K562 (cell line): ENCODE data around the gene FAM117B. TPM values are rescaled to one million over a fixed set of nuclear protein-coding genes. Genes with fewer than 3 reads are reported as not detected.

ENCODE experiments used
- ATAC-seq: fragments of 200-7000 bp; cut with Tn5 transposase; 3 replicates; pipeline ENCODE4 v1.9.1; 2020; ENCODE audit warnings: moderate library complexity
- BruUV-seq: library from RNA; stranded (reverse); fragments of 400-500 nt; replicated peaks from 2 replicates; lab custom pipeline; 2021; lab: Mats Ljungman, UMichigan
- CTCF ChIA-PET: fragments of 300-600 bp; formaldehyde crosslinking; extraction: SDS; loops from one replicate; lab custom pipeline; 2021; ENCODE audit warnings: low intra/inter-chr PET ratio; lab: Yijun Ruan, JAX
- POLR2A ChIA-PET: fragments of 300-600, 350-650 bp; sonication (Branson Sonifier 250); formaldehyde crosslinking; extraction: SDS; loops from one replicate; lab custom pipeline; 2021; ENCODE audit warnings: antibody characterized with exemption, inconsistent platforms; lab: Yijun Ruan, JAX
- DNase-seq, 4 experiments: peaks; one replicate each; pipeline versions ENCODE4 v3.0.0 to v3.0.0-alpha.2; 2011 to 2018; ENCODE audit warnings: low spot score in 3 of 4, mixed read lengths in 3 of 4; ENCODE audit errors: extremely low read depth in 1 of 4
- FAIRE-seq: peaks from 2 replicates; lab custom pipeline; 2011; peaks lifted over from hg19 to GRCh38; lab: Jason Lieb, UNC
- H2AFZ ChIP-seq: 2 replicates; pipeline ENCODE4 v1.6.0; 2011; ENCODE audit warnings: low read depth, low read length, control low read depth, inconsistent platforms
- H3K27ac ChIP-seq: fragments of 200-600 bp; 3 replicates; pipeline ENCODE4 v1.8.0; 2011; ENCODE audit warnings: low read depth, mild to moderate bottlenecking, control low read depth, inconsistent platforms, low read length, moderate library complexity, mixed read lengths; ENCODE audit errors: extremely low read depth
- H3K27me3 ChIP-seq, 2 experiments: fragments of 300-600 bp in 1 of 2; 2 replicates in 1 of 2; 3 replicates in 1 of 2; pipeline versions ENCODE4 v1.6.0 to v1.8.0; 2011; ENCODE audit warnings: inconsistent platforms in 2 of 2, low read length in 2 of 2, mild to moderate bottlenecking in 1 of 2, mixed read lengths in 1 of 2, moderate library complexity in 1 of 2; ENCODE audit not compliant: control insufficient read depth in 2 of 2, insufficient read depth in 2 of 2
- H3K36me3 ChIP-seq: fragments of 300-600 bp; 3 replicates; pipeline ENCODE4 v1.8.0; 2011; ENCODE audit warnings: mild to moderate bottlenecking, low read length, inconsistent platforms; ENCODE audit not compliant: control insufficient read depth, insufficient read depth
- H3K4me1 ChIP-seq, 2 experiments: fragments of 200-600 bp in 1 of 2; replicated peaks in 1 of 2; 2 replicates in 1 of 2; 3 replicates in 1 of 2; pipeline versions ENCODE4 v1.5.1 to v1.8.0; 2011; ENCODE audit warnings: inconsistent platforms in 2 of 2, low read length in 2 of 2, mild to moderate bottlenecking in 1 of 2, mixed read lengths in 1 of 2, moderate library complexity in 1 of 2; ENCODE audit not compliant: control insufficient read depth in 2 of 2, insufficient read depth in 2 of 2
- H3K4me2 ChIP-seq: 2 replicates; pipeline ENCODE4 v1.6.1; 2011; ENCODE audit warnings: low read length, control low read depth, inconsistent platforms, mixed read lengths; ENCODE audit not compliant: insufficient read depth
- H3K4me3 ChIP-seq: fragments of 200-600 bp; sonication (generic), shearing (Covaris generic); 2 replicates; pipeline ENCODE4 v1.5.1; 2016; ENCODE audit warnings: control low read depth, inconsistent platforms
- H3K79me2 ChIP-seq: fragments of 200-600 bp; 3 replicates; pipeline ENCODE4 v1.8.0; 2011; ENCODE audit warnings: low read length, inconsistent platforms; ENCODE audit not compliant: control insufficient read depth, insufficient read depth
- H3K9ac ChIP-seq, 2 experiments: 2 replicates each; pipeline versions ENCODE4 v1.6.0 to v1.6.1; 2011; ENCODE audit warnings: low read depth in 2 of 2, low read length in 2 of 2, control low read depth in 1 of 2, inconsistent platforms in 1 of 2, mild to moderate bottlenecking in 1 of 2, mixed read lengths in 1 of 2; ENCODE audit not compliant: insufficient read depth in 1 of 2
- H3K9me1 ChIP-seq: one replicate; pipeline ENCODE4 v1.6.0; 2011; ENCODE audit warnings: inconsistent platforms, mild to moderate bottlenecking, low read length, moderate library complexity; ENCODE audit not compliant: control insufficient read depth, insufficient read depth
- H3K9me3 ChIP-seq: replicated peaks from 2 replicates; pipeline ENCODE4 v1.5.1; 2011; ENCODE audit warnings: low read depth, low read length, inconsistent platforms; ENCODE audit not compliant: control insufficient read depth, insufficient read depth
- H4K20me1 ChIP-seq: replicated peaks from 2 replicates; pipeline ENCODE4 v1.6.1; 2011; ENCODE audit warnings: low read length, inconsistent platforms, mixed read lengths; ENCODE audit not compliant: control insufficient read depth, insufficient read depth
- CBFA2T3 ChIP-seq: fragments of 450-650 bp; IDR thresholded peaks from 2 replicates; pipeline ENCODE4 v1.6.1; 2017
- E2F3 ChIP-seq: fragments of 250-450 bp; sonication (Bioruptor Pico); IDR thresholded peaks from 2 replicates; pipeline ENCODE4 v1.4.0; 2020; ENCODE audit warnings: mild to moderate bottlenecking
- HBP1 ChIP-seq: fragments of 450-650 bp; formaldehyde crosslinking; IDR thresholded peaks from 2 replicates; pipeline ENCODE4 v1.4.0; 2022; ENCODE audit warnings: missing genetic modification characterization
- KDM4B ChIP-seq, 2 experiments: fragments of 450-650 bp in 1 of 2; sonication (generic) in 1 of 2; IDR thresholded peaks; 2 replicates each; pipeline ENCODE4 v1.6.1; 2016 to 2017; ENCODE audit warnings: borderline replicate concordance in 2 of 2, antibody characterized with exemption in 1 of 2, low read depth in 1 of 2, mild to moderate bottlenecking in 1 of 2
- KLF10 ChIP-seq: fragments of 250-450 bp; sonication (Bioruptor Pico); IDR thresholded peaks from 2 replicates; pipeline ENCODE4 v1.6.1; 2021; ENCODE audit warnings: matching md5 sums
- MECOM ChIP-seq: fragments of 250-450 bp; sonication (Bioruptor Pico); IDR thresholded peaks from 2 replicates; pipeline ENCODE4 v1.8.0; 2022; ENCODE audit warnings: inconsistent platforms
- NCOR1 ChIP-seq: fragments of 450-650 bp; IDR thresholded peaks from 2 replicates; pipeline ENCODE4 v1.6.1; 2016; ENCODE audit warnings: mild to moderate bottlenecking, moderate library complexity
- PBX2 ChIP-seq, 2 experiments: IDR thresholded peaks in 1 of 2; conservative IDR thresholded peaks in 1 of 2; 2 replicates each; pipeline ENCODE4 v1.6.1; 2016; ENCODE audit warnings: low read depth in 2 of 2, mild to moderate bottlenecking in 1 of 2, missing compliant biosample characterization in 1 of 2, missing genetic modification characterization in 1 of 2, moderate library complexity in 1 of 2
- PHF8 ChIP-seq: fragments of 200-600 bp; sonication (generic); IDR thresholded peaks from 2 replicates; pipeline ENCODE4 v1.6.1; 2012; ENCODE audit warnings: mixed run types, mild to moderate bottlenecking, inconsistent platforms, low read length, moderate library complexity, borderline replicate concordance
- RAD51 ChIP-seq: fragments of 450-650 bp; IDR thresholded peaks from 2 replicates; pipeline ENCODE4 v1.7.1; 2016; ENCODE audit warnings: low read depth, mild to moderate bottlenecking, borderline replicate concordance
- SMARCB1 ChIP-seq: IDR thresholded peaks from 2 replicates; pipeline ENCODE4 v1.6.1; 2011; ENCODE audit warnings: improper control_type of control experiment, low read depth; ENCODE audit not compliant: insufficient read length
- SMARCC2 ChIP-seq: fragments of 450-650 bp; IDR thresholded peaks from 2 replicates; pipeline ENCODE4 v1.6.1; 2017; ENCODE audit warnings: antibody characterized with exemption, moderate library complexity, mild to moderate bottlenecking, low read depth
- SMC3 ChIP-seq: conservative IDR thresholded peaks from 2 replicates; pipeline ENCODE4 v1.6.1; 2011; ENCODE audit warnings: low read depth, low read length, improper control_type of control experiment; ENCODE audit not compliant: insufficient read depth
- STAG1 ChIP-seq: sonication (generic); formaldehyde crosslinking; IDR thresholded peaks from 2 replicates; pipeline ENCODE4 v1.5.0; 2020; ENCODE audit warnings: missing genetic modification reagents, borderline replicate concordance
- ZFPM2 ChIP-seq: fragments of 250-450 bp; sonication (Bioruptor Pico); IDR thresholded peaks from 2 replicates; pipeline ENCODE4 v1.5.1; 2022; ENCODE audit warnings: mild to moderate bottlenecking
- ZNF75A ChIP-seq: fragments of 450-650 bp; formaldehyde crosslinking; IDR thresholded peaks from 2 replicates; pipeline ENCODE4 v1.4.0; 2020; ENCODE audit warnings: mild to moderate bottlenecking
- WGBS: fragments of 100-300 bp; shearing (Covaris generic); methylation state at CpG from one replicate; pipeline ENCODE4 v1.1.6; 2016; ENCODE audit warnings: low coverage, mixed read lengths; ENCODE audit not compliant: insufficient coverage; ENCODE audit errors: missing lambda C conversion rate; 5-methylcytosine and 5-hydroxymethylcytosine counted together
- in situ Hi-C: fragments of 300-500 bp; cut with MboI; formaldehyde crosslinking; loops from 4 replicates; pipeline ENCODE4 v1.15.0; 2018; ENCODE audit warnings: inconsistent platforms, mixed read lengths
- intact Hi-C: fragments of 100-400 bp; cut with micrococcal nuclease; formaldehyde crosslinking; loops from 2 replicates; pipeline ENCODE4 v1.14.2; 2022
- polyA plus RNA-seq, 8 experiments: library from polyadenylated mRNA; depleted of rRNA in 4 of 8; stranded (reverse) in 5 of 8; unstranded in 3 of 8; fragments of >200 nt; fragmentation: Nextera tagmentation in 2 of 8; fragmentation: Illumina TruSeq in 1 of 8; extraction: Ambion mirVana in 2 of 8; extraction: Trizol in 1 of 8; gene quantifications; 2 replicates each; pipeline versions ENCODE4 v1.2.1 to v1.2.3, GENCODE V29; 2011 to 2014; ENCODE audit warnings: inconsistent platforms in 1 of 8, missing spikeins in 1 of 8
- total RNA-seq, 7 experiments: library from RNA; depleted of rRNA in 6 of 7; stranded (reverse); fragments of >200 nt in 6 of 7; fragmentation: Illumina TruSeq in 2 of 7; extraction: Trizol in 2 of 7; gene quantifications; 2 replicates each; pipeline versions ENCODE4 v1.2.1 to v1.2.3, GENCODE V29; 2011 to 2021; ENCODE audit warnings: low replicate concordance in 1 of 7

FAM117B gene
- total and polyA plus RNA-seq, 9 of the 15 experiments (the other 6 are each of a cell fraction or from before 2014, with no cell fraction given), result 1.6 to 5.2 (median 2.6) TPM

- BruUV-seq, result no TSS peak
- FAIRE-seq, result no peak
These were observed 82.3 kb downstream of the FAM117B start for GRCh38 chr2:202716953-202717597.

GRCh38 chr2:202717598-202718310, 83.0 kb downstream of the FAM117B start:
- intact Hi-C loops (no loop called here), in situ Hi-C loops (no loop called here)
- ChIA-PET POLR2A (no interaction called here), CTCF (no interaction called here)
- no peak overlapping the region for H2AFZ ChIP-seq
- no peak overlapping the region for H3K27ac ChIP-seq
- H3K4me3 ChIP-seq, result no peak overlapping the region
- H4K20me1 ChIP-seq, result no peaks in the 10 kb centered on the region
- H3K9ac ChIP-seq, result no peak overlapping the region
- no peaks in the 10 kb centered on the region for H3K27me3 ChIP-seq
- no peak for ATAC-seq
- no peaks in the 10 kb centered on the region for H3K9me3 ChIP-seq
- no peak for FAIRE-seq
- 44% methylated on average over 3 of the region's 3 CpGs for WGBS
- no peaks in the 10 kb centered on the region for H3K4me1 ChIP-seq
- no peaks in the 10 kb centered on the region for H3K79me2 ChIP-seq
- no peak overlapping the region for H3K4me2 ChIP-seq
- no TSS peak for BruUV-seq
- H3K36me3 ChIP-seq, result no peaks in the 10 kb centered on the region
- no peaks in the 10 kb centered on the region for H3K9me1 ChIP-seq
- DNase-seq, result no peak
- TF ChIP-seq KLF10 (CRISPR knock-in tag) (no peak), MECOM (CRISPR knock-in tag) (no peak), PHF8 (no peak), PBX2 (CRISPR knock-in tag; IDR thresholded peaks at IDR 0.05; ENCODE audit: low read depth) (no peak), PBX2 (tag; conservative IDR thresholded peaks at IDR 0.05; ENCODE audit: low read depth) (no peak), SMC3 (no peak), HBP1 (CRISPR knock-in tag) (no peak), SMARCC2 (no peak)

More at GRCh38 chr2:202716953-202717597, 82.3 kb downstream of the FAM117B start:
- Histone ChIP-seq H3K4me1 (no peaks in the 10 kb centered on the region), H3K4me3 (no peak overlapping the region), H3K9me1 (no peaks in the 10 kb centered on the region), H3K9ac (no peak overlapping the region), H2AFZ (no peak overlapping the region), H4K20me1 (no peaks in the 10 kb centered on the region), H3K9me3 (no peaks in the 10 kb centered on the region), H3K79me2 (no peaks in the 10 kb centered on the region), H3K27me3 (no peaks in the 10 kb centered on the region), H3K27ac (no peak overlapping the region), H3K36me3 (no peaks in the 10 kb centered on the region), H3K4me2 (no peak overlapping the region)
- intact Hi-C loops, result no loop called here
- no peak for DNase-seq
- POLR2A ChIA-PET, result no interaction called here
- in situ Hi-C loops, result no loop called here
- CTCF ChIA-PET, result no interaction called here
- WGBS, result 82% methylated on average over 2 of the region's 2 CpGs
- no peak for ATAC-seq
- TF ChIP-seq ZNF75A (CRISPR knock-in tag), result no peak
- no peak for TF ChIP-seq KDM4B (IDR thresholded peaks at IDR 0.05; ENCODE audit: borderline replicate concordance in 2 of 2, low read depth in 1 of 2)
- TF ChIP-seq RAD51, result no peak
- TF ChIP-seq E2F3 (CRISPR knock-in tag), result no peak
- TF ChIP-seq NCOR1, result no peak
- TF ChIP-seq SMARCB1, result no peak
- no peak for TF ChIP-seq ZFPM2 (CRISPR knock-in tag)
- no peak for TF ChIP-seq CBFA2T3
- no peak for TF ChIP-seq STAG1 (CRISPR knock-in tag)
